Lower leg skin (tissue), 3 donors: ENCODE results near the gene NME9.

Experiments
- CTCF ChIP-seq, 3 donors: fragments of 450-650 bp; IDR thresholded peaks; one replicate each; pipeline ENCODE4 v1.5.1; 2016; ENCODE audit warnings: antibody characterized with exemption in 3 of 3, mild to moderate bottlenecking in 3 of 3, moderate library complexity in 2 of 3
- POLR2A ChIP-seq, 2 donors: fragments of 450-650 bp; IDR thresholded peaks; one replicate each; pipeline ENCODE4 v1.6.1; 2016 to 2017; ENCODE audit warnings: antibody characterized with exemption in 2 of 2, mild to moderate bottlenecking in 1 of 2, moderate library complexity in 1 of 2

GRCh38 chr3:138296639-138297038, 33.0 kb downstream of the NME9 start:
- TF ChIP-seq CTCF (IDR thresholded peaks at IDR 0.05) (no peak), POLR2A (IDR thresholded peaks at IDR 0.05) (no peak)
